ENCODE measurements around the gene XXYLT1.

GRCh38 chr3:195060531-195061291, 210.2 kb downstream of the XXYLT1 start:
- no peak for TF ChIP-seq CTCF (IDR thresholded peaks at IDR 0.05)
- TF ChIP-seq EP300 (IDR thresholded peaks at IDR 0.05) = no peak
- no peak for TF ChIP-seq POLR2A (IDR thresholded peaks at IDR 0.05)

All from tibial nerve (tissue), 4 donors.